GM18526 (cell line): Measurements from ENCODE around the gene OR10G6.

Experiments
- POLR2A ChIP-seq: IDR thresholded peaks from 3 replicates; pipeline ENCODE4 v1.6.1; 2011; ENCODE audit not compliant: insufficient read length; ENCODE audit errors: extremely low read depth

OR10G6 gene

GRCh38 chr11:123995119-123995518 lies at the start of gene OR10G6:
Gene OR10G6, minus strand, starts transcription at chr11:123995161. Its CDS starts 0 bp downstream, at chr11:123995161.
- no peak for TF ChIP-seq POLR2A

- TF ChIP-seq POLR2A, result no peak
Observed at GRCh38 chr11:124043420-124043819, 48.5 kb upstream of the OR10G6 start.

- no peak for TF ChIP-seq POLR2A
Observed at GRCh38 chr11:124041254-124041653, 46.3 kb upstream of the OR10G6 start, which contains the start of gene OR10G7. Gene OR10G7, minus strand, starts transcription at chr11:124041325. Its CDS starts 2,324 bp downstream, at chr11:124039001.

- TF ChIP-seq POLR2A, result no peak
Observed at GRCh38 chr11:124039557-124039956, 44.6 kb upstream of the OR10G6 start.

GRCh38 chr11:124036666-124037065 lies 41.7 kb upstream of the OR10G6 start:
- TF ChIP-seq POLR2A, result no peak

GRCh38 chr11:124026498-124026897 lies 31.5 kb upstream of the OR10G6 start, which contains the start of gene OR10G8:
Gene OR10G8, plus strand, starts transcription at chr11:124026798. Its CDS starts 2,825 bp downstream, at chr11:124029623.
- TF ChIP-seq POLR2A, result no peak

- no peak for TF ChIP-seq POLR2A
Observed at GRCh38 chr11:124012697-124013096, 17.7 kb upstream of the OR10G6 start, which contains the start of gene OR10G4. Gene OR10G4, plus strand, starts transcription at chr11:124012997. Its CDS starts 2,578 bp downstream, at chr11:124015575.

- no peak for TF ChIP-seq POLR2A
Observed at GRCh38 chr11:123979311-123979710, 15.7 kb downstream of the OR10G6 start.

GRCh38 chr11:123977731-123978347 lies 17.1 kb downstream of the OR10G6 start, which contains the start of gene OR10S1:
Gene OR10S1, minus strand, starts transcription at chr11:123977781. Its CDS starts 117 bp downstream, at chr11:123977664.
- TF ChIP-seq POLR2A, result no peak

- TF ChIP-seq POLR2A, result no peak
Observed at GRCh38 chr11:123976770-123977560, 18.0 kb downstream of the OR10G6 start.

GRCh38 chr11:123973816-123974215 lies 21.1 kb downstream of the OR10G6 start:
- TF ChIP-seq POLR2A, result no peak

- no peak for TF ChIP-seq POLR2A
Observed at GRCh38 chr11:123956752-123957151, 38.2 kb downstream of the OR10G6 start.

- no peak for TF ChIP-seq POLR2A
Observed at GRCh38 chr11:123945132-123945531, 49.8 kb downstream of the OR10G6 start.
